Embryonic facial prominence (tissue), 1 donor: Measurements from ENCODE around the gene DISP2.
A peak's percentile ranks its signal among the peaks of the same experiment; 100 is the strongest.

Source experiments
- DNase-seq: peaks from one replicate; pipeline ENCODE4 v3.0.0-alpha.2; 2016; ENCODE audit errors: extremely low spot score

Gene DISP2

GRCh38 chr15:40363611-40364010 is 5.6 kb downstream of the DISP2 start:
- no peak for DNase-seq

- no peak for DNase-seq
Measured at GRCh38 chr15:40364251-40364650, 6.2 kb downstream of the DISP2 start.

- no peak for DNase-seq
Measured at GRCh38 chr15:40365016-40365415, 7.0 kb downstream of the DISP2 start.

- DNase-seq: no peak
Measured at GRCh38 chr15:40365624-40366456, 7.8 kb downstream of the DISP2 start.

GRCh38 chr15:40366457-40367370 is 8.7 kb downstream of the DISP2 start:
- DNase-seq: no peak

GRCh38 chr15:40367371-40367685 is 9.3 kb downstream of the DISP2 start:
- no peak for DNase-seq

- DNase-seq: peak; percentile 49
Measured at GRCh38 chr15:40367686-40368611, 9.9 kb downstream of the DISP2 start.

GRCh38 chr15:40368719-40369473 is 10.9 kb downstream of the DISP2 start:
- no peak for DNase-seq

GRCh38 chr15:40369474-40369869 is 11.5 kb downstream of the DISP2 start:
- DNase-seq: no peak

- no peak for DNase-seq
Measured at GRCh38 chr15:40369971-40370370, 12.0 kb downstream of the DISP2 start.

- DNase-seq: no peak
Measured at GRCh38 chr15:40372981-40373380, 15.0 kb downstream of the DISP2 start.

GRCh38 chr15:40377606-40378005 is 19.6 kb downstream of the DISP2 start:
- no peak for DNase-seq

- DNase-seq: no peak
Measured at GRCh38 chr15:40379374-40379773, 21.4 kb downstream of the DISP2 start.

GRCh38 chr15:40379853-40380252 is 21.8 kb downstream of the DISP2 start:
- DNase-seq: no peak

GRCh38 chr15:40380636-40381035 is 22.6 kb downstream of the DISP2 start:
- no peak for DNase-seq

GRCh38 chr15:40381818-40382529 is 24.0 kb downstream of the DISP2 start:
- DNase-seq: no peak

- peak; percentile 90 for DNase-seq
Measured at GRCh38 chr15:40382580-40383456, 24.8 kb downstream of the DISP2 start, which contains the start of gene KNSTRN. TSS of gene KNSTRN (plus strand) at chr15:40382721. CDS start at chr15:40382836, 115 bp downstream.

GRCh38 chr15:40386480-40386879 is 28.5 kb downstream of the DISP2 start:
- DNase-seq: no peak
